HG03135 (cell line): ENCODE measurements around the gene RBP3.

Source experiments
- ATAC-seq: cut with Tn5 transposase; IDR thresholded peaks from one replicate; pipeline ENCODE4 v1.9.1; 2021; ENCODE audit warnings: mild to moderate bottlenecking, moderate library complexity; ENCODE audit not compliant: unreplicated experiment

The RBP3 gene

GRCh38 chr10:47396311-47396717 is 48.2 kb downstream of the RBP3 start:
- ATAC-seq, result no peak

- no peak for ATAC-seq
Observed at GRCh38 chr10:47397256-47397655, 49.1 kb downstream of the RBP3 start.

- ATAC-seq, result no peak
Observed at GRCh38 chr10:47400251-47400650, 52.1 kb downstream of the RBP3 start.

GRCh38 chr10:47400786-47401185 is 52.6 kb downstream of the RBP3 start:
- no peak for ATAC-seq

GRCh38 chr10:47401210-47401609 is 53.0 kb downstream of the RBP3 start:
- no peak for ATAC-seq

- no peak for ATAC-seq
Observed at GRCh38 chr10:47401874-47402640, 53.9 kb downstream of the RBP3 start.

GRCh38 chr10:47402641-47403301 is 54.6 kb downstream of the RBP3 start:
- no peak for ATAC-seq

- ATAC-seq, result no peak
Observed at GRCh38 chr10:47403446-47404318, 55.5 kb downstream of the RBP3 start.

GRCh38 chr10:47404446-47404845 is 56.3 kb downstream of the RBP3 start:
- no peak for ATAC-seq

GRCh38 chr10:47404937-47405336 is 56.8 kb downstream of the RBP3 start:
- no peak for ATAC-seq

- ATAC-seq, result no peak
Observed at GRCh38 chr10:47405857-47406547, 57.8 kb downstream of the RBP3 start.

GRCh38 chr10:47406548-47406869 is 58.3 kb downstream of the RBP3 start:
- ATAC-seq, result no peak

- ATAC-seq, result no peak
Observed at GRCh38 chr10:47406870-47407691, 58.9 kb downstream of the RBP3 start.
